Psoas muscle (tissue), 8 donors: ENCODE data around the gene HFE. TPM values are rescaled to one million over a fixed set of nuclear protein-coding genes. Genes with fewer than 3 reads are reported as not detected.

Experiments used
- ATAC-seq, 4 donors: fragments of 200-7000 bp; cut with Tn5 transposase; one replicate each; pipeline ENCODE4 v1.9.1; 2020; ENCODE audit warnings: moderate library complexity in 3 of 4, mild to moderate bottlenecking in 2 of 4
- DNase-seq, 2 donors: peaks; one replicate each; pipeline ENCODE4 v3.0.0-alpha.2; 2020
- H3K27ac ChIP-seq: fragments of 200-600 bp; one replicate; pipeline ENCODE4 v1.8.0; 2022
- H3K27me3 ChIP-seq, 3 donors: fragments of 200-600 bp in 1 of 3; one replicate each; pipeline versions ENCODE4 v1.6.1 to v1.8.0; 2013 to 2022; ENCODE audit warnings: low read length in 2 of 3, mild to moderate bottlenecking in 2 of 3, moderate library complexity in 1 of 3; ENCODE audit not compliant: insufficient read depth in 3 of 3
- H3K36me3 ChIP-seq, 2 donors: fragments of 200-600 bp in 1 of 2; one replicate each; pipeline versions ENCODE4 v1.6.1 to v1.8.0; 2013 to 2022; ENCODE audit warnings: low read depth in 1 of 2, mild to moderate bottlenecking in 1 of 2, moderate library complexity in 1 of 2; ENCODE audit not compliant: insufficient read depth in 1 of 2
- H3K4me1 ChIP-seq: fragments of 200-600 bp; one replicate; pipeline ENCODE4 v1.8.0; 2022
- H3K4me3 ChIP-seq: fragments of 200-600 bp; one replicate; pipeline ENCODE4 v1.8.0; 2022; ENCODE audit warnings: mild to moderate bottlenecking
- H3K9me3 ChIP-seq: fragments of 200-600 bp; one replicate; pipeline ENCODE4 v1.8.0; 2022
- WGBS, 3 donors: extraction: QIAGEN DNeasy Blood & Tissue Kit; methylation state at CpG; one replicate each; pipeline versions ENCODE4 v1.1.6 to v1.1.7; 2013; 5-methylcytosine and 5-hydroxymethylcytosine counted together
- intact Hi-C, 2 donors: fragments of 100-400 bp; cut with DNase I; formaldehyde crosslinking; loops; one replicate each; pipeline versions ENCODE4 v1.11.0 to v1.14.2; 2022
- polyA plus RNA-seq, 3 donors: library from polyadenylated mRNA; stranded (reverse); fragments of 200-250 nt; gene quantifications; one replicate each; pipeline ENCODE4 v1.2.3, GENCODE V29; 2013
- total RNA-seq, 4 donors: library from RNA; stranded (reverse); fragmentation: NEBNext Ultra II Directional in 2 of 4; extraction: Animal tissue kit (Norgen Biotek cat#: 25700) in 2 of 4; gene quantifications; one replicate each; pipeline versions ENCODE4 v1.2.1 to v1.2.4, GENCODE V29; 2021 to 2023
- TF ChIP-seq, protein P1 (sequence below): fragments of 200-600 bp; IDR thresholded peaks from one replicate; pipeline ENCODE4 v1.8.0; 2022; ENCODE audit warnings: antibody characterized with exemption
- donor health status: healthy with polysubstance abuse.
- donor health status: DM: no; HTN: no; CAD: no; lungs with moderate emphysema.
- donor health status: Bipolar disorder and iron deficiency.
- donor health status: healthy.
- donor health status: DM: yes; HTN: yes; CAD: no.
- donor health status: DM: no; HTN: no; CAD: no.
- donor health status: DM: no; HTN: no; CAD: no.
- donor health status: DM: yes; HTN: yes; CAD: no.

The HFE gene
- total and polyA plus RNA-seq, 7 donors, result 0.32 to 2.7 (median 1.2) TPM

DNA sequence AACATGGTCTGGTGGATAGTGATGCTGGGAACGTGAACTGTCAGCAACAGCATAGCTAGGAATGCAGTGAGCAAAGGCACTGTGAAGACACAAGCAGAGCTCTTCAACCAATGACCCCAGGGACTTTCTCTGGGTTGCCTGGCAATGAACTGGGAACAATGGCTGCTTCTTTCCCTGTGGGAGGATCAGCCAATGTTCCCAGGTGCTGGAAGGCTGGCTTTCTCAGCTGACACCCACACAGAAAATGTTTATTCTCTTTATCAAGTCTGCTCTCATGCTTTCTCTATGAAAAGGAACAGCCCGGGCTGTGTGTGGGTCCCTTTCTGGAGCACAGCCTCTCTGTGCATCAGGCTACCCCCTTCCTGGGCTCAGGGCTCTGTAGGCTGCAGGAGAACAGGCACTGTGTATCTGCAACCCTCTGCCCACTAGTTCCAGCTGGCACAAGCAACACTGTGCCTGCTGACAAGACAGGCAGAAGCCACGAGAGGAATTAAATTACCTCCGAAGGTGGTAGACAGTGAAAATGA is 54.2 kb downstream of the HFE start:
- Histone ChIP-seq H3K4me1 (peaks cover 14% of the 10 kb centered on the region), H3K36me3 (peaks cover 6 to 30% of the 10 kb centered on the region in 2 donors), H3K9me3 (no peaks in the 10 kb centered on the region), H3K27ac (peak overlapping the region; percentile 18), H3K27me3 (no peaks in the 10 kb centered on the region), H3K4me3 (no peak overlapping the region)
- WGBS, 3 donors, result 33 to 51% (median 48%) methylated on average over 4 of the region's 4 CpGs
- intact Hi-C loops, result no loop called here
- DNase-seq (no peak), ATAC-seq (peak; percentile 56 to 89 (median 78))
- TF ChIP-seq, protein P1, sequence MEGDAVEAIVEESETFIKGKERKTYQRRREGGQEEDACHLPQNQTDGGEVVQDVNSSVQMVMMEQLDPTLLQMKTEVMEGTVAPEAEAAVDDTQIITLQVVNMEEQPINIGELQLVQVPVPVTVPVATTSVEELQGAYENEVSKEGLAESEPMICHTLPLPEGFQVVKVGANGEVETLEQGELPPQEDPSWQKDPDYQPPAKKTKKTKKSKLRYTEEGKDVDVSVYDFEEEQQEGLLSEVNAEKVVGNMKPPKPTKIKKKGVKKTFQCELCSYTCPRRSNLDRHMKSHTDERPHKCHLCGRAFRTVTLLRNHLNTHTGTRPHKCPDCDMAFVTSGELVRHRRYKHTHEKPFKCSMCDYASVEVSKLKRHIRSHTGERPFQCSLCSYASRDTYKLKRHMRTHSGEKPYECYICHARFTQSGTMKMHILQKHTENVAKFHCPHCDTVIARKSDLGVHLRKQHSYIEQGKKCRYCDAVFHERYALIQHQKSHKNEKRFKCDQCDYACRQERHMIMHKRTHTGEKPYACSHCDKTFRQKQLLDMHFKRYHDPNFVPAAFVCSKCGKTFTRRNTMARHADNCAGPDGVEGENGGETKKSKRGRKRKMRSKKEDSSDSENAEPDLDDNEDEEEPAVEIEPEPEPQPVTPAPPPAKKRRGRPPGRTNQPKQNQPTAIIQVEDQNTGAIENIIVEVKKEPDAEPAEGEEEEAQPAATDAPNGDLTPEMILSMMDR, result no peak

- TF ChIP-seq, protein P1, result no peak
- DNase-seq (no peak), ATAC-seq (no peak)
- intact Hi-C loops, result no loop called here
- Histone ChIP-seq H3K27me3 (no peaks in the 10 kb centered on the region), H3K36me3 (peaks cover 6 to 30% of the 10 kb centered on the region in 2 donors), H3K9me3 (no peaks in the 10 kb centered on the region), H3K27ac (peak overlapping the region; percentile 18), H3K4me1 (peaks cover 14% of the 10 kb centered on the region), H3K4me3 (no peak overlapping the region)
- WGBS, 3 donors, result 78 to 87% (median 81%) methylated on average over 2 of the region's 2 CpGs
Measured at GRCh38 chr6:26142026-26142425, 54.8 kb downstream of the HFE start.

Other genes starting within 250 kb of the HFE start
- gene SLC17A3, start 213.2 kb upstream of the HFE start, total RNA-seq, result not detected
- not detected for gene SLC17A3, start 213.2 kb upstream of the HFE start, polyA plus RNA-seq
- not detected for gene SLC17A2, start 156.7 kb upstream of the HFE start, total RNA-seq
- gene SLC17A2, start 156.7 kb upstream of the HFE start, polyA plus RNA-seq, result not detected
- gene TRIM38, start 124.6 kb upstream of the HFE start, total RNA-seq, result 1 to 10 TPM; 3.1 to 7.3 (median 4.8) TPM
- gene TRIM38, start 124.6 kb upstream of the HFE start, polyA plus RNA-seq, result 1 to 10 TPM; 1.4 to 5.8 (median 3.4) TPM